ENCODE results near the gene IARS1.

The IARS1 gene

GRCh38 chr9:92295240-92295790 is 1.8 kb upstream of the IARS1 start:
- no peak for DNase-seq (ENCODE audit: low read depth in 2 of 2)

GRCh38 chr9:92294297-92294676 is 790 bp upstream of the IARS1 start:
- no peak for DNase-seq (ENCODE audit: low read depth in 2 of 2)

- DNase-seq (ENCODE audit: low read depth in 2 of 2) = no peak
These were observed 482 bp downstream of the IARS1 start for GRCh38 chr9:92293075-92293354.

GRCh38 chr9:92292338-92293074 is 991 bp downstream of the IARS1 start:
- no peak for DNase-seq (ENCODE audit: low read depth in 2 of 2)

- no peak for DNase-seq (ENCODE audit: low read depth in 2 of 2)
These were observed 1.9 kb downstream of the IARS1 start for GRCh38 chr9:92291577-92291976.

- DNase-seq (ENCODE audit: low read depth in 2 of 2) = no peak
These were observed 2.6 kb downstream of the IARS1 start for GRCh38 chr9:92290785-92291429.

GRCh38 chr9:92289708-92290390 is 3.6 kb downstream of the IARS1 start:
- peak; percentile 41 to 44 for DNase-seq (ENCODE audit: low read depth in 2 of 2)

- DNase-seq (ENCODE audit: low read depth in 2 of 2) = no peak
These were observed 14.2 kb downstream of the IARS1 start for GRCh38 chr9:92279302-92279701.

- DNase-seq (ENCODE audit: low read depth in 2 of 2) = peak; percentile 43 to 44
These were observed 15.4 kb downstream of the IARS1 start for GRCh38 chr9:92278110-92278509.

GRCh38 chr9:92276331-92277032 is 17.0 kb downstream of the IARS1 start:
- no peak for DNase-seq (ENCODE audit: low read depth in 2 of 2)

- no peak for DNase-seq (ENCODE audit: low read depth in 2 of 2)
These were observed 18.0 kb downstream of the IARS1 start for GRCh38 chr9:92275541-92275940.

- no peak for DNase-seq (ENCODE audit: low read depth in 2 of 2)
These were observed 23.0 kb downstream of the IARS1 start for GRCh38 chr9:92270511-92270910.

GRCh38 chr9:92266486-92266885 is 27.0 kb downstream of the IARS1 start:
- DNase-seq (ENCODE audit: low read depth in 2 of 2) = no peak

- DNase-seq (ENCODE audit: low read depth in 2 of 2) = no peak
These were observed 28.3 kb downstream of the IARS1 start for GRCh38 chr9:92265154-92265553.

- DNase-seq (ENCODE audit: low read depth in 2 of 2) = no peak
These were observed 30.4 kb downstream of the IARS1 start for GRCh38 chr9:92263131-92263530.

- no peak for DNase-seq (ENCODE audit: low read depth in 2 of 2)
These were observed 36.2 kb downstream of the IARS1 start for GRCh38 chr9:92257327-92257726.

- DNase-seq (ENCODE audit: low read depth in 2 of 2) = no peak
These were observed 38.8 kb downstream of the IARS1 start for GRCh38 chr9:92254381-92255337.

- no peak for DNase-seq (ENCODE audit: low read depth in 2 of 2)
These were observed 39.8 kb downstream of the IARS1 start for GRCh38 chr9:92253656-92254055.

GRCh38 chr9:92247981-92248380 is 45.5 kb downstream of the IARS1 start:
- DNase-seq (ENCODE audit: low read depth in 2 of 2) = no peak

GRCh38 chr9:92247296-92247695 is 46.2 kb downstream of the IARS1 start:
- no peak for DNase-seq (ENCODE audit: low read depth in 2 of 2)
